CD1c-positive myeloid dendritic cell (primary cell): Measurements from ENCODE around the gene TTC28.
"Not testable (repeated sequence)": the region's sequence is repeated elsewhere in the genome, so short reads cannot be mapped to it uniquely, and the experiment has no call there.

Source experiments
- DNase-seq: peaks from one replicate; pipeline ENCODE4 v3.0.0-alpha.2; 2016; ENCODE audit errors: extremely low spot score

The TTC28 gene

DNA sequence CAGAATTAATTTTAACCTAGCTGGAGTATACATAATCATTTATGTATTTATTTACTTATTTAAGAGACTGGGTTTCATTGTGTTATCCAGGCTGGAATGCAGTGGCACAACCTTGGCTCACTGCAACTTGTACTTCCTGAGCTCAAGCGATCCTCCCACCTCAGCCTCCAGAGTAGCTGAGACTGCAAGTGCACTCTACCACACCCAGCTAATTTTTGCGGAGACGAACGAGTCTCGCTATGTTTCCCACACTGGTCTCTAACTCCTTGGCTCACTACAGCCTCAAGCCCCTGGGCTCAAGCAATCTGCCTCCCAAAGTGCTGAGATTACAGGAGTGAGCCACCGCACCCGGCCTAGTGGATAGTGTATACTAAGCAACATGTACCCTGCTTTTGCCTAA is 1.5 kb downstream of the TTC28 start:
- DNase-seq = not testable (repeated sequence)

DNA sequence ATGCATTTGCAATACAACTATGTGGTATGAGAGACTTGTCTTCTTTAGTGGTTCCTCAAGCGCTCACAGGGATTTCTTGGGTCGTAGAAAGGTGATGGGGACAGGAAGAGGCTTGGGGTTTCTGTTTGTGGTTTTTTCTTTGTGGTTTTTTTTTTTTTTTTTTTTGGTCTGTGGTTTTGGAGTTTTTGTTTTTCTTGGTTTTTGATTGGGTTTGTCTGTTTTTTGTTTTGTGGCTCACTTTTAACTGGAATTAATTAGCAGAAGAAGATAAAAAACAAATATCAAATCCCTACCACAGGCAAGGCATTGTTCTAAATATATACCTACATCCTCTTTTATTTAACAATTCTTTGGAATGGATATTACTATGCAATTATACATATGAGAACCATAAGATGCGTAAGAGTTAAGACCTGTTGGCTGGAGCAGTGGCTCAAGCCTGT is 5.5 kb downstream of the TTC28 start:
- peak; percentile 55 for DNase-seq

DNA sequence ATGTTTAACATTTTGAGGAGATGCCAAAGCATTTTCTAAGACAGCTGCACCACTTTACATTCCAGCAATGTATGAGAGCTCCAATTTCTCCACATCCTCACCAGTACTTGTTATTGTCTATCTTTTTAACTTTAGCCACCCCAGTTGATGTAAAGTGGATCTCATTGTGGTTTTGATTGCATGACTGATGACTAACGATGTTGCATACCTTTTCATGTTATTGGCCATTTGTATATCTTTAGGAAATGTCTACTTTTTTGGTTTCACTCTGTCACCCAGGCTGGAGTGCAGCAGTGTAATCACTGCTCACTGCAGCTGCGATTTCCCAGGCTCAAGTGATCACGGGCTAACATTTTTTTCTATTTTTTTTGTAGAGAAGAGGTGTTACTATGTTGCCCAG is 8.9 kb downstream of the TTC28 start:
- no peak for DNase-seq

DNA sequence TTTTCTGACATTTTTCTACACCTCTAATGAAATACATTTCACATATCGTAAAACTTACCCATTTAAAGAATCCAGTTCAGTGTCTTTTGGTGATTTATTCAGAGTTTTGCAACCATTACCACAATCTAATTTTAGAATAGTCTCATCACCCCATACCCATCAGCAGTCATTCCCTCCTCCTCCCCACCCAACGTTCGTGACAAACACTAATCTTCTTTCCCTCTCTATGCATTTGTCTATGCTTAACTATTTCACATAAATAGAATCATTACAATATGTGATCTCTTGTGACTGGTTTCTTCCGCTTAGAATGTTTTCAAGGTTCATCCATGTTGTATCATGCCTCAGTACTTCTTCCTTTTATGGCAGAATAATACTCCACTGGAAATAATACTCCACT is 9.5 kb downstream of the TTC28 start:
- DNase-seq = peak; percentile 31

DNA sequence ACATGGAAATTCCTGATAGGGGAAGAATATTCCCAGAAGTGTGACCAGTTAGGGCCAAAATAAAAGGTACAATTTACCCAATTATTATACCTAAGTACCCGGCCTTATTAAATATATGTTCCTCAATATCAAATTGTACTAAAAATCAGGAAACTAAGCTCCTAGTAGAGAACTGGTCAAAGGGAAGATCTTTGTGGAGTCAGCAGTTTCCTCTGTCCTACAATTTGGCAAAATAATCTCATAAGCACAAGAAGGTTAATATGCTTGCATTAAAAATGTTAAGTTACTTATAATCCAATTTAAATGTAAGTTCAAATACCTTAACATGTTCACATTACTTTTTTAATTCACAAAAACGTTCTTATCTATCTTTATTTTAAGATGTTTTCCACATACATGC is 10.3 kb downstream of the TTC28 start:
- no peak for DNase-seq

DNA sequence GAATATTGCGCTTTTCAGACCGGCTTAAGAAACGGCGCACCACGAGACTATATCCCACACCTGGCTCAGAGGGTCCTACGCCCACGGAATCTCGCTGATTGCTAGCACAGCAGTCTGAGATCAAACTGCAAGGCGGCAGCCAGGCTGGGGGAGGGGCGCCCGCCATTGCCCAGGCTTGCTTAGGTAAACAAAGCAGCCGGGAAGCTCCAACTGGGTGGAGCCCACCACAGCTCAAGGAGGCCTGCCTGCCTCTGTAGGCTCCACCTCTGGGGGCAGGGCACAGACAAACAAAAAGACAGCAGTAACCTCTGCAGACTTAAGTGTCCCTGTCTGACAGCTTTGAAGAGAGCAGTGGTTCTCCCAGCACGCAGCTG is 16.1 kb downstream of the TTC28 start:
- not testable (repeated sequence) for DNase-seq

DNA sequence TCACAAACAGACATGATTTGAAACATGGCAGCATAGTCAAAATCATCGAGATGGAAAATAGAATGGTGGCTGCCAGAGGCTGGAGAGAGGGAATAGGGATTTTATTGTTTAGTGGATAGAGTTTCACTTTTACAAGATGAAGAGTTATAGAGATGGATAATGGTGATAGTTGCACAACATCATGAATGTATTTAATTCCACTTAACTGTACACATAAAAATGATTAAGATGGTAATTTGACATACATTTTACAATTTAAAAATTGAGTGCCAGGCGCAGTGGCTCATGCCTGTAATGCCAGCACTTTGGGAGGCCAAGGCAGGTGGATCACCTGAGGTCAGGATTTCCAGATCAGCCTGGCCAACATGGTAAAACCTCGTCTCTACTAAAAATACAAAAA is 21.2 kb downstream of the TTC28 start:
- DNase-seq = no peak

DNA sequence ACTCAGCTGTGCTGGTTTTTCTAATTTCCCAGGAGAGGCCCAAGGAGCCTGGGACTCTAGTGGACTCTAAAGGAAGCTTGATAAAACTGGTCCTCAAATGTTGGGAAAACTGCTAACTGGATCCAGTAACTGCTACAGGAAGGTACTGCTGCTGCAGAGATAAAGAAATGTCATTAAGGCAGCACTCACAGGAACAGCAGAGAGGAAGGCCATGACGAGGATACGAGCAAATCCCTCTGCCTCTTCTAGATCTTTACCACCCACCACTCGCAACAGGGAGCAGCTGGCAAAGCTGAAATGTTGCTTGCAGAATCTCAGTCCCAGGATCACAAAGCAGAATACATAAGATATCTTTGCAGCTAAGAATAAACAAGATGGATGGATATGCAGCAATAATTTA is 23.5 kb downstream of the TTC28 start:
- no peak for DNase-seq

DNA sequence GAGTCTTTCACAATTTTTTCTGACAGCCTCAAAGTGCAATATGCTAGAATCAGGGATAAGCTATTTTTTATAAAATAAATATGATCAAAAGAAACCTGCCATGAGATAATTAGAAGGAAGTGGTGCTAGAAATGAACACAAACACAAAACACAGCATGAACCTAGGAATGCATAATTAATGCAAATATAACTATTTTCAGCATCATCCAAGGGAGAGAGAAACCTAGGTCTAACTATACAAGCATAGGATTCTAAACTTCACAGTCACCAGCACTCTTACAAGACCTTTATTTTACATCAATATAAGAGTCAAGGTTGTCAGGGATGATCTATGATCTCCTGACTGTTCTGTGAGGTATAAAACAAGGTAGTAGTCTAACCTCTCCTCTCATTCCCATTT is 29.2 kb downstream of the TTC28 start:
- no peak for DNase-seq

DNA sequence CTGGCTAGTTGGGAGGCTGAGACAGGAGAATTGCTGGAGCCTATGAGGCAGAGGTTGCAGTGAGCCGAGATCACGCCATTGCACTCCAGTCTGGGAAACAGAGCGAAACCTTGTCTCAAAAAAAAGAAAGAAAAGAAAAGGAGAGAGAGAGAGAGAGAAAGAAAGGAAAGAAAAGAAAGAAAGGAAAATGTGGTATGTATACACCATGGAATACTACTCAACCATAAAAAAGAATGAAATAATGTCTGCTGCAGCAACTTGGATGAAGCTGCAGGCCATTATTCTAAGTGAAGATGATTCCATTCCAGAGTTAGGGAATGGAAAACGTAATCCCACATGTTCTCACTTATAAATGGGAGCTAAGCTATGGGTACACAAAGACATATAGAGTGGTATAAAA is 30.8 kb downstream of the TTC28 start:
- no peak for DNase-seq

DNA sequence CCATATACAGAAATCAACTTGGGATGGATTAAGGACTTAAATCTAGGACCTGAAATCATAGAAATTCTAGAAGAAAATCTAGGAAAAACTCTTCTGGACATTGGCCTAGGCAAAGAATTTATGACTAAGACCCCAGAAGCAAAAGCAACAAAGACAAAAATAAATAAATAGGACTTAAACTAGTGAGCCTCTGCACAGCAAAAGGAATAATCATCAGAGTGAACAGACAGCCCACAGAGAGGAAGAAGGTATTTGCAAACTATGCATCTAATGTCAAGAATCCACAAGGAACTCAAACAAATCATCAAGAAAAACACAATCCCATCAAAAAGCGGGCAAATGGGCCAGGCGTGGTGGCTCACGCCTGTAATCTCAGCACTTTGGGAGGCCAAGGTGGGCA is 32.4 kb downstream of the TTC28 start:
- no peak for DNase-seq

DNA sequence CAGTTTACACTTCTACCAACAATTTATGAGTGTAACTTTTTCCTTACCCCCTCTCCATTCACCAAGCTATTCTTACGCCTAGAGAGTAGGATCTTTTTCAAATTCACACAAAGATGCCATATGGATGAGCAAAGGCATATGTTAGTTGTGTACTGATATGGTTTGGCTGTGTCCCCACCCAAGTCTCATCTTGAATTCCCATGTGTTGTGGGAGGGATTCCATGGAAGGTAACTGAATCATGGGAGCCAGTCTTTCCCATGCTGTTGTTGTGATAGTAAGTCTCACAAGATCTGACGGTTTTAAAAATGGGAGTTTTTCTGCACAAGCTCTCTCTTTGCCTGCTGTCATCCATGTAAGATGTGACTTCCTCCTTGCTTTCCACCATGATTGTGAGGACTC is 40.3 kb downstream of the TTC28 start:
- no peak for DNase-seq

DNA sequence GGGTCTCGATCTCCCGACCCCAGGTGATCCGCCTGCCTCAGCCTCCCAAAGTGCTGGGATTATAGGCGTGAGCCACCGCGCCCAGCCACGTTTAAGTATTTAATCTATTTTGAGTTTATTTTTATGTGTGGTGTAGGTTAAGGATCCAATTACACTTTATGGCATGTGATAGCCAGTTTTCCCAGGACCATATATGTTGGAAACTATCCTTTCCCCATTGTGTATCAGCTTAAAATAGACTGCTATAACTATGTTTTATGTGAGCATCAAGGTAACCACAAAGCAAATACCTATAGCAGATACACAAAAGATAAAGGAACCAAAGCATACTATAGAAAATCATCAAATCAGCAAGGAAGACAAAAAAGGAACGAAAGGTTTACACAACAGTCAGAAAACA is 42.4 kb downstream of the TTC28 start:
- no peak for DNase-seq

DNA sequence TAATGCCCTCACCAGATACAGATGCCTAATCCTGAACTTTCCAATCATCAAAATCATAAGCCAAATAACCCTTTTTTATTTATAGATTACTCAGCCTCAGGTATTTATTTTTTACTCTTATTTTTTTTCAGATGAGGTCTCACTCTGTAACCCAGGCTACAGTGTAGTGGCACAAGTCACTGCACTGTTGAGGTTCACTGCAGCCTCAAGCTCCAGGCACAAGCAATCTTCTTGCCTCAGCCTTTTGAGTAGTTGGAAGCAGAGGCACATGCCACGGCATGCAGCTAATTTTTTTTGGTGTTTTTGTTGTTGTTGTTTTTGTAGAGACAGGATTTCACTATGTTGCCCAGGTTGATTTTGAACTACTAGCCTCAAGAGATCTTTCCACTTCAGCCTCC is 49.5 kb downstream of the TTC28 start:
- no peak for DNase-seq

DNA sequence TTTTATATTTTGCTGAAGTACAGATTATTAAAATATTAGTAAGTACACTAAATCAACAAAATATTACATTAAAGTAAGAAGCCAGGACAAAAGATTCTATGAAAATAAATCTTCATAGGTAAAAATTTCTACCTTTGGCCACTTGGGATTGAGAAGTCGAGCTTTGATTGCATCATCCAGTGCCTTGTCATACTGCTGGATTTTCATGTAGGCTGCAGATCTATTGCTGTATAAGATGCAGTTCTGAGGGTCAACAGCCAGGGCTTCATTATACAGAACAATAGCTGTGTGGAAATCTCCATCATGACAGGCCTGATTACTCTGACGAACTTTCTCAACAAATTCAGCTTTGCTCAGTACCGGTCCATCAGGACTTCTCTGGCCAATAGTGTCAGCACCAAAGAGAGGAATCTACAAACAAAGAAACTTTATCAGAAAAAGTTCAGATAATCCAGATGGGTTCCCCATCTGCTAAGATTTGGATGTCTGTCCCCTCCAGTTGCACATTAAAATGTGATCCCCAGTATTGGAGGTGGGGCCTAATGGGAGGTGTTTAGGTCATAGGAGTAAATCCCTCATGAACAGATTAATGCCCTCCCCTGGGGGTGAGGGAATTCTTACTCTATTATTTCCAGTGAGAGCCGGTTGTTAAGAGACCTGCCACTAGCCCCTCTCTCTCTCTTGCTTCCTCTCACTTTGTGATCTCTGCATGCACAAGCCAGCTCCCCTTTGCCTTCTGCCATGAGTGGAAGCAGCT is 50.0 kb downstream of the TTC28 start:
- DNase-seq = no peak

DNA sequence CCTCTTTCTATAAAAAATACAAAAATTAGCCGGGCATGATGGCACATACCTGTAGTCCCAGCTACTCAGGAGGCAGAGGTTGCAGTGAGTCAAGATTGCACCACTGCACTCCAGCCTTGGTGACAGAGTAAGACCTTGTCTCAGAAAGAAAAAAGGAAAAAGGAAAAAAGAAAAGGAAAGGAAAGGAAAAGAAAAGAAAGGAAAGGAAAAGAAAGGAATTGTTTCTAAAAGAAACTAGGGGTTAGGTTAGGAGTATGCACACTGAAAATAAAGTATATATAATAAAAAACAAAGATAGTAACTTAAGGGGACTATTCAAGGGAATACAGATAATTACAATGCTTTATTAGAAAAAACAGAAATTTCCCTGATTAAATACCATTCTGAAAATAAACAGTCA is 50.9 kb downstream of the TTC28 start:
- DNase-seq = no peak

DNA sequence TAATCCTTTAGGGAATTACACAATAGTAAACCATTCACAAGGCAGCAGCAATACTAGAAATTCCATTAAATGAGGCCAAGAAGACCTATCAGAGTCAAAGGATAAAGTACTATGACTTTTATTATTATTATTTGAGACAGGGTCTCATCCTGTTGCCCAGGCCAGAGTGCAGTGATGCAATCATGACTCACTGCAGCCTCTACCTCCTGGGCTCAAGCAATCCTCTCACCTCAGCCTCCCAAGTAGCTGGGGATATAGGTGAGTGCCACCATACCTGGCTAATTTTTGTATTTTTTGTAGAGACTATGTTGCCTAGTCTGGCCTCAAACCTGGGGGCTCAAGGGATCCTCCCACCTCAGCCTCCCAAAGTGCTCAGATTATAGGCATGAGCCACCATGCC is 51.8 kb downstream of the TTC28 start:
- no peak for DNase-seq

DNA sequence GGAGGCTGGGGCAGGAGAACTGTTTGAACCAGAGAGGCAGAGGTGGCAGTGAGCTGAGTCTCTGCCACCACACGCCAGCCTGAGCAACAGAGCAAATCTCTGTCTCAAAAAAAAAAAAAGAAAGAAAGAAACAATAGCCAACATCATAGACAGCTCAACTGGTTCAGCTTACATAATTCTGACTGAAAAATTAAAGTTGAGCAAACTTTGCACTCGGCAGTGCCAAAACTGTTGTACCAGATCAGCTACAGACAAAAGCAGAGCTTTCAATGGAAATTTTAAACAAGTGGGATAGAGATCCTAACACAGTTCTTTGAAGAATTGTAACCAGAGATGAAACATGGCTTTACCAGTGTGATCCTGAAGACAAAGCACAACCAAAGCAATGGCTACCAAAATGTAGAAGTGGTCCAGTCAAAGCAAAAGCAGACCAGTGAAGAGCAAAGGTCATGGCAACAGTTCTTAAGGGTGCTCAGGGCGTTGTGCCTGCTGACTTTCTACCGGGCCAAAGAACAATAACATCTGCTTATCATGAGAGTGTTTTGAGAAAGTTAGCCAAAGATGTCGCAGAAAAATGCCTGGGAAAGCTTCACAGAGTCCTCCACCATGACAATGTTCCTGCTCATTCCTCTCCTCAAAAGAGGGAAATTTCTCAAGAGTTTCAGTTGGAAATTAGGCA is 59.3 kb downstream of the TTC28 start:
- DNase-seq = no peak

DNA sequence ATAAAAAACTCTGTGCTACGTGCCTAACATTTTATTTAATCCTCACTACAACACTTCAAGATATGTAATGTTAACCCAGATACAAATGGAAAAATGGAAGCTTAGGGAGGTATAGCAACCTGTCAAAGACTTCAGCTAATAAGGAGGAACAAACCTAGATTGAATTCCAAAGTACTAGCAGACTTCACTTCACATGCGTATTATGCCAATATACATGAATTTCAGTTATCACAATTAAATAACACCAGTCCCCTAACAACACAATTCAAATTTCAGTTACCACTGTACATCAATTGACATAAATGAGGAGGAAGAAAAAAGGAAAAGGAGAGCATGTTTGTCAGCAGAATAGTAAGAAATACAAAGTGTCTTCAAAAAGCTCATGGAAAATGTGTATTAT is 60.4 kb downstream of the TTC28 start:
- no peak for DNase-seq

DNA sequence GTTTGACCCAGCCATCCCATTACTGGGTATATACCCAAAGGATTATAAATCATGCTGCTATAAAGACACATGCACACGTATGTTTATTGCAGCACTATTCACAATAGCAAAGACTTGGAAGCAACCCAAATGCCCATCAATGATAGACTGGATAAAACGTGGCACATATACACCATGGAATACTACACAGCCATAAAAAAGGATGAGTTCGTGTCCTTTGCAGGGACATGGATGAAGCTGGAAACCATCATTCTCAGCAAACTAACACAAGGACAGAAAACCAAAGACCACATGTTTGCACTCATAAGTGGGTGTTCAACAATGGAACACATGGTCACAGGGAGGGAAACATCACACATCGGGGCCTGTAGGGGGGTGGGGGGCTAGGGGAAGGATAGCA is 64.2 kb downstream of the TTC28 start:
- not testable (repeated sequence) for DNase-seq

DNA sequence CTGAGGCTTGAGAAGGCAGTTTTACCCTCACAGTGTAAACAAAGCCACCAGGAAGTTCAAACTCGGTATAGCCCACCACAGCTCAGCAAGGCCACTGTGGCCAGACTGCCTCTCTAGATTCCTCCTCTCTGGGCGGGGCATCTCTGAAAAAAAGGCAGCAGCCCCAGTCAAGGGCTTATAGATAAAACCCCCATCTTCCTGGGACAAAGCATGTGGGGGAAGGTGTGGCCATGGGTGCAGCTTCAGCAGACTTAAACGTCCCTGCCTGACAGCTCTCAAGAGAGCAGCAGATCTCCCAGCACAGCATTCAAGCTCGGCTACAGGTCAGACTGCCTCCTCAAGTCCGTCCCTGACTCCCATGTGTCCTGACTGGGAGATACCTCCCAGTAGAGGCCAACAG is 69.7 kb downstream of the TTC28 start:
- no peak for DNase-seq

DNA sequence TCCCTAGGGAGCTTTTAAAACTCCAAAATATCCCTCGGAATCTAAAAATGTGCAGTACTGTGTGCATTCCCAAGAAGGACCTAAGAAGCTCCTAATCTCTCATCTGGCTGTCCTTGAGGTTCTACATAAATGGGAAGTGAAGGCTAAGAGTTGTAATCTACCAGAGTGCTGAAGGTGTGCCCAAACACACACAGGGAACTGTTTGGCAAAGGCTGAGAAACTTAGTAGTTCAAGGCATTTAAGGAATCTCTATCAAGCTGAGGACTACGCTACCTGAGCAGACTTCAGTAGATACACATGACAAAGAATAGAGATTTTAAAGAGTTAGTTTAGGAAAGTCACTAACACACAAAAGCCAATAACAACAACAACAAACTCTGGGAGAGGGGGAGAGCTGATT is 71.1 kb downstream of the TTC28 start:
- DNase-seq = no peak

DNA sequence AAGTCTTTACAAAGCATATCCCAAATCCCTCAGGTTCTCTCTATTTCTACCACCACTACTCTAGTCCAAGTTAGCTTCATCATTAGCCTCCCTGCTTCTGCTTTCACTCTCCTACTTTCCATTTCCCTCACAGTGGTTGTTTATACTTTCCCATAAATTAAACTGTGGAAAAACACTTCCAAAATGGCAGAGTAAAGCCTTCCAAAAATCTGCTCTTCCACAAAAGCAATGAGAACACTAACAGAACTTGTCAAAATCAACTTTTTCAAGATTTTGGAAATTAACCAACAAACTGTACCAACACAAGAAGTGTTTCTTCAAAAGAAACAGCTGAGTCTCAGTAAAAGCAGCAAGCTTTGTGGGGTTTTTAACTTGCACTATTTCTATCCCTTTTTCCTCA is 71.8 kb downstream of the TTC28 start:
- no peak for DNase-seq
